Astrocyte (in vitro differentiated cells and primary cell): ENCODE data around the gene PDE3A.

ENCODE experiments used
- CTCF ChIP-seq: IDR thresholded peaks from 2 replicates; pipeline ENCODE4 v1.5.1; 2011; ENCODE audit warnings: low read depth, mild to moderate bottlenecking, inconsistent platforms, low read length, moderate library complexity; ENCODE audit not compliant: insufficient read depth
- EZH2 ChIP-seq: IDR thresholded peaks from 2 replicates; pipeline ENCODE4 v1.6.1; 2012; ENCODE audit warnings: mild to moderate bottlenecking, low read length, inconsistent platforms; ENCODE audit not compliant: insufficient read depth

- TF ChIP-seq CTCF (no peak), EZH2 (no peak)
Measured at GRCh38 chr12:20628999-20629398, 260.7 kb downstream of the PDE3A start.
